Esophagus muscularis mucosa (tissue), 4 donors: ENCODE results near the gene CCL15. TPM values are rescaled to one million over a fixed set of nuclear protein-coding genes. Genes with fewer than 3 reads are reported as not detected.

Experiments
- DNase-seq: peaks from one replicate; pipeline ENCODE4 v3.0.0-alpha.2; 2017; ENCODE audit errors: extremely low spot score
- H3K27ac ChIP-seq, 4 donors: fragments of 200-600 bp; sonication (generic); replicated peaks in 1 of 4; 1 replicate in 3 of 4; 2 replicates in 1 of 4; pipeline ENCODE4 v1.5.1; 2016 to 2019; ENCODE audit warnings: mild to moderate bottlenecking in 1 of 4
- H3K27me3 ChIP-seq, 4 donors: fragments of 200-600 bp; sonication (generic); one replicate each; pipeline versions ENCODE4 v1.5.1 to v1.6.0; 2016 to 2019
- H3K36me3 ChIP-seq, 4 donors: fragments of 200-600 bp; sonication (generic); one replicate each; pipeline ENCODE4 v1.5.1; 2016 to 2019
- H3K4me1 ChIP-seq, 4 donors: fragments of 200-600 bp; sonication (generic); one replicate each; pipeline ENCODE4 v1.5.1; 2016 to 2019
- H3K4me3 ChIP-seq, 4 donors: fragments of 200-600 bp; sonication (generic); 1 replicate in 2 of 4; 2 replicates in 2 of 4; pipeline ENCODE4 v1.5.1; 2016 to 2019; ENCODE audit warnings: mild to moderate bottlenecking in 4 of 4, moderate library complexity in 1 of 4
- H3K9me3 ChIP-seq, 4 donors: fragments of 200-600 bp; sonication (generic); 1 replicate in 3 of 4; 2 replicates in 1 of 4; pipeline ENCODE4 v1.5.1; 2016 to 2019
- CTCF ChIP-seq, 3 experiments: fragments of 200-600 bp in 2 of 3; fragments of 450-650 bp in 1 of 3; sonication (generic) in 2 of 3; IDR thresholded peaks; one replicate each; pipeline ENCODE4 v1.5.1; 2017 to 2019; ENCODE audit warnings: antibody characterized with exemption in 3 of 3, mild to moderate bottlenecking in 2 of 3, moderate library complexity in 1 of 3
- EP300 ChIP-seq: sonication (generic); formaldehyde crosslinking; IDR thresholded peaks from one replicate; pipeline ENCODE4 v1.6.1; 2017; ENCODE audit warnings: antibody characterized with exemption
- POLR2A ChIP-seq: fragments of 450-650 bp; IDR thresholded peaks from one replicate; pipeline ENCODE4 v1.6.1; 2017; ENCODE audit warnings: antibody characterized with exemption, moderate library complexity, mild to moderate bottlenecking, low read depth
- POLR2AphosphoS5 ChIP-seq, 2 donors: sonication (generic); formaldehyde crosslinking; IDR thresholded peaks; one replicate each; pipeline ENCODE4 v1.6.1; 2017; ENCODE audit warnings: antibody characterized with exemption in 2 of 2
- WGBS: methylation state at CpG from one replicate; pipeline ENCODE4 v1.1.5; 2018; 5-methylcytosine and 5-hydroxymethylcytosine counted together
- intact Hi-C: fragments of 100-400 bp; cut with DNase I; formaldehyde crosslinking; loops from one replicate; pipeline ENCODE4 v1.15.1; 2023
- total RNA-seq, 4 donors: library from RNA; depleted of rRNA; stranded (reverse); fragments of >200 nt; gene quantifications; one replicate each; pipeline versions ENCODE4 v1.1.0 to v1.2.1, GENCODE V29; 2016

CCL15 gene
- total RNA-seq, 4 donors from 2014 or later = not detected

- no peaks in the 10 kb centered on the region for H3K36me3 ChIP-seq
- no peaks in the 10 kb centered on the region for H3K27me3 ChIP-seq
- intact Hi-C loops = no loop called here
- H3K4me3 ChIP-seq = no peak overlapping the region
- 79% methylated on average over 3 of the region's 3 CpGs for WGBS
- H3K27ac ChIP-seq = no peak overlapping the region
- H3K9me3 ChIP-seq = no peaks in the 10 kb centered on the region
- DNase-seq = no peak
- H3K4me1 ChIP-seq = no peaks in the 10 kb centered on the region
- TF ChIP-seq POLR2AphosphoS5 (IDR thresholded peaks at IDR 0.05) (no peak), POLR2A (no peak), CTCF (IDR thresholded peaks at IDR 0.05) (no peak), EP300 (no peak)
Measured at GRCh38 chr17:35949401-35949800, 52.0 kb downstream of the CCL15 start.

- Histone ChIP-seq H3K4me1 (no peaks in the 10 kb centered on the region), H3K9me3 (no peaks in the 10 kb centered on the region), H3K36me3 (no peaks in the 10 kb centered on the region), H3K27me3 (no peaks in the 10 kb centered on the region), H3K27ac (no peak overlapping the region), H3K4me3 (no peak overlapping the region)
- intact Hi-C loops = no loop called here
- TF ChIP-seq CTCF (IDR thresholded peaks at IDR 0.05) = no peak
- no peak for TF ChIP-seq POLR2A
- TF ChIP-seq EP300 = no peak
- TF ChIP-seq POLR2AphosphoS5 (IDR thresholded peaks at IDR 0.05) = no peak
- 91% methylated on average over 7 of the region's 7 CpGs for WGBS
- no peak for DNase-seq
Measured at GRCh38 chr17:35948092-35948491, 53.3 kb downstream of the CCL15 start.

Other genes starting within 250 kb of the CCL15 start
- gene GAS2L2, start 248.3 kb downstream of the CCL15 start, total RNA-seq = under 1 TPM; 0.42 to 0.80 (median 0.48) TPM
- not detected for gene C17orf50, start 240.7 kb downstream of the CCL15 start, total RNA-seq
- 100 to 1,000 TPM in 2 of 4 donors, 10 to 100 TPM in 2; 75.5 to 150 (median 116) TPM for gene MMP28, start 205.9 kb downstream of the CCL15 start, total RNA-seq
- gene TAF15, start 192.1 kb downstream of the CCL15 start, total RNA-seq = 100 to 1,000 TPM in 3 of 4 donors, 10 to 100 TPM in 1; 93.8 to 140 (median 122) TPM
- under 1 TPM in 1 of 4 donors, not detected in 3; 0.13 TPM for gene HEATR9, start 132.7 kb downstream of the CCL15 start, total RNA-seq
- 10 to 100 TPM in 1 of 4 donors, 1 to 10 TPM in 3; 1.6 to 11.3 (median 2.2) TPM for gene CCL5, start 121.2 kb downstream of the CCL15 start, total RNA-seq
- not detected for gene RDM1, start 70.8 kb downstream of the CCL15 start, total RNA-seq
- not detected for gene LYZL6, start 57.8 kb downstream of the CCL15 start, total RNA-seq
- gene CCL16, start 20.1 kb downstream of the CCL15 start, total RNA-seq = under 1 TPM in 1 of 4 donors, not detected in 3; 0.42 TPM
- 10 to 100 TPM; 11.2 to 59.8 (median 54.7) TPM for gene CCL14, start 14.8 kb downstream of the CCL15 start, total RNA-seq
- 1 to 10 TPM; 1.3 to 9.6 (median 2.5) TPM for gene CCL23, start 16.4 kb upstream of the CCL15 start, total RNA-seq
- 10 to 100 TPM in 3 of 4 donors, not detected in 1; 12.6 to 16.7 (median 13.3) TPM for gene CCL18, start 62.7 kb upstream of the CCL15 start, total RNA-seq
- 1 to 10 TPM in 1 of 4 donors, under 1 TPM in 1, not detected in 2; 0.33 to 1.3 TPM for gene CCL3, start 88.6 kb upstream of the CCL15 start, total RNA-seq
- gene CCL4, start 102.3 kb upstream of the CCL15 start, total RNA-seq = 1 to 10 TPM in 3 of 4 donors, not detected in 1; 1.7 to 3.0 (median 2.0) TPM
- 1 to 10 TPM in 3 of 4 donors, not detected in 1; 2.1 to 5.8 (median 2.7) TPM for gene TBC1D3B, start 175.1 kb upstream of the CCL15 start, total RNA-seq
- not detected for gene CCL3L1, start 195.2 kb upstream of the CCL15 start, total RNA-seq
- under 1 TPM in 1 of 4 donors, not detected in 3; 0.80 TPM for gene CCL4L2, start 209.5 kb upstream of the CCL15 start, total RNA-seq